GM23338 (cell line): ENCODE results near the gene ZNF483. TPM values are rescaled to one million over a fixed set of nuclear protein-coding genes. Genes with fewer than 3 reads are reported as not detected.

Source experiments
- ATAC-seq: fragments of 200-7000 bp; cut with Tn5 transposase; 3 replicates; pipeline ENCODE4 v1.9.1; 2020
- DNase-seq: peaks from one replicate; pipeline ENCODE4 v3.0.0-alpha.2; 2015; ENCODE audit warnings: low spot score
- H2AFZ ChIP-seq: fragments of 200-600 bp; sonication (generic); 2 replicates; pipeline ENCODE4 v1.8.0; 2016; ENCODE audit warnings: antibody characterized with exemption, mild to moderate bottlenecking, moderate library complexity
- H3F3A ChIP-seq: fragments of 200-600 bp; sonication (generic); replicated peaks from 2 replicates; pipeline ENCODE4 v1.8.0; 2017; ENCODE audit warnings: antibody characterized with exemption, mixed run types, low read depth
- H3K27ac ChIP-seq: fragments of 200-600 bp; sonication (generic); 2 replicates; pipeline ENCODE4 v1.6.1; 2016; ENCODE audit warnings: low read depth
- H3K27me3 ChIP-seq: fragments of 200-600 bp; sonication (generic); 2 replicates; pipeline ENCODE4 v1.8.0; 2016; ENCODE audit warnings: mild to moderate bottlenecking, mixed run types, moderate library complexity; ENCODE audit not compliant: insufficient read depth
- H3K36me3 ChIP-seq: fragments of 200-600 bp; sonication (generic); 2 replicates; pipeline ENCODE4 v1.8.0; 2016; ENCODE audit warnings: mild to moderate bottlenecking; ENCODE audit not compliant: insufficient read depth
- H3K4me1 ChIP-seq: fragments of 200-600 bp; sonication (generic); 2 replicates; pipeline ENCODE4 v1.8.0; 2016; ENCODE audit warnings: mild to moderate bottlenecking, moderate library complexity; ENCODE audit not compliant: insufficient read depth
- H3K4me2 ChIP-seq: fragments of 200-600 bp; sonication (generic); 2 replicates; pipeline ENCODE4 v1.7.1; 2017; ENCODE audit warnings: mixed run types
- H3K4me3 ChIP-seq: fragments of 200-600 bp; sonication (generic); 2 replicates; pipeline ENCODE4 v1.6.1; 2016; ENCODE audit warnings: mixed run types
- H3K79me2 ChIP-seq: fragments of 200-600 bp; sonication (generic); replicated peaks from 2 replicates; pipeline ENCODE4 v1.8.0; 2017; ENCODE audit warnings: mild to moderate bottlenecking; ENCODE audit not compliant: insufficient read depth
- H3K9me2 ChIP-seq: fragments of 200-600 bp; sonication (generic); 2 replicates; pipeline ENCODE4 v1.8.0; 2017; ENCODE audit not compliant: insufficient read depth
- H4K20me1 ChIP-seq: fragments of 200-600 bp; sonication (generic); replicated peaks from 2 replicates; pipeline ENCODE4 v1.8.0; 2017; ENCODE audit warnings: mild to moderate bottlenecking; ENCODE audit not compliant: insufficient read depth
- H3K27ac Mint-ChIP-seq: 2 replicates; pipeline ENCODE4 v1.8.0; 2020; ENCODE audit warnings: inconsistent platforms, mild to moderate bottlenecking, moderate library complexity, mixed read lengths
- H3K27me3 Mint-ChIP-seq: 3 replicates; pipeline ENCODE4 v1.8.0; 2022; ENCODE audit warnings: low read depth, mild to moderate bottlenecking, moderate library complexity, mixed read lengths, inconsistent platforms; ENCODE audit not compliant: insufficient read depth, poor library complexity
- H3K36me3 Mint-ChIP-seq: 3 replicates; pipeline ENCODE4 v1.8.0; 2021; ENCODE audit warnings: low read depth, mild to moderate bottlenecking, inconsistent platforms, moderate library complexity, mixed read lengths
- H3K4me1 Mint-ChIP-seq: 3 replicates; pipeline ENCODE4 v1.8.0; 2020; ENCODE audit warnings: mild to moderate bottlenecking, inconsistent platforms, mixed read lengths
- H3K4me3 Mint-ChIP-seq: 3 replicates; pipeline ENCODE4 v1.8.0; 2021; ENCODE audit warnings: moderate library complexity, mild to moderate bottlenecking, inconsistent platforms, mixed read lengths
- H3K9me3 Mint-ChIP-seq: 3 replicates; pipeline ENCODE4 v1.8.0; 2020; ENCODE audit warnings: moderate library complexity, mild to moderate bottlenecking, inconsistent platforms, mixed read lengths
- CREB1 ChIP-seq: fragments of 250-450 bp; sonication (Bioruptor Pico); IDR thresholded peaks from 2 replicates; pipeline ENCODE4 v1.5.0; 2020; ENCODE audit warnings: low read depth, mild to moderate bottlenecking, moderate library complexity
- CTCF ChIP-seq, 2 experiments: fragments of 200-600 bp in 1 of 2; sonication (generic) in 1 of 2; conservative IDR thresholded peaks; 2 replicates each; pipeline versions ENCODE4 v1.5.1 to v1.6.1; 2016 to 2017; ENCODE audit warnings: antibody characterized with exemption in 2 of 2, low read depth in 2 of 2, mild to moderate bottlenecking in 2 of 2, moderate library complexity in 1 of 2
- EZH2 ChIP-seq: fragments of 200-600 bp; sonication (generic); IDR thresholded peaks from one replicate; pipeline ENCODE4 v1.8.0; 2017; ENCODE audit warnings: antibody characterized with exemption, mild to moderate bottlenecking, low read depth; ENCODE audit not compliant: unreplicated experiment
- EZH2phosphoT487 ChIP-seq: fragments of 200-600 bp; sonication (generic); IDR thresholded peaks from one replicate; pipeline ENCODE4 v1.8.1; 2018; ENCODE audit warnings: antibody characterized with exemption; ENCODE audit not compliant: unreplicated experiment
- NANOG ChIP-seq: IDR thresholded peaks from 2 replicates; pipeline ENCODE4 v1.6.1; 2016; ENCODE audit warnings: antibody characterized with exemption, borderline replicate concordance
- POLR2AphosphoS5 ChIP-seq: IDR thresholded peaks from 2 replicates; pipeline ENCODE4 v1.6.1; 2016; ENCODE audit warnings: antibody characterized with exemption, low read depth
- REST ChIP-seq: IDR thresholded peaks from one replicate; pipeline ENCODE4 v1.6.1; 2018; ENCODE audit warnings: antibody characterized with exemption; ENCODE audit not compliant: unreplicated experiment
- STAT1 ChIP-seq: IDR thresholded peaks from one replicate; pipeline ENCODE4 v1.6.1; 2016; ENCODE audit warnings: antibody characterized with exemption; ENCODE audit not compliant: unreplicated experiment
- ZNF331 ChIP-seq: fragments of 250-450 bp; sonication (Bioruptor Pico); IDR thresholded peaks from 2 replicates; pipeline ENCODE4 v1.5.0; 2020; ENCODE audit warnings: low read depth, mild to moderate bottlenecking, moderate library complexity
- ZNF462 ChIP-seq: fragments of 250-450 bp; sonication (Bioruptor Pico); IDR thresholded peaks from 2 replicates; pipeline ENCODE4 v1.5.0; 2020; ENCODE audit warnings: mild to moderate bottlenecking, moderate library complexity
- polyA plus RNA-seq: library from polyadenylated mRNA; unstranded; fragments of >200 nt; fragmentation: Nextera tagmentation; extraction: Ambion mirVana; gene quantifications from 2 replicates; pipeline ENCODE4 v1.2.1, GENCODE V29; 2016
- total RNA-seq: library from RNA; depleted of rRNA; stranded (reverse); fragments of >200 nt; shearing (Covaris generic); gene quantifications from 2 replicates; pipeline ENCODE4 v1.2.3, GENCODE V29; 2014

ZNF483 gene
- total and polyA plus RNA-seq, 2 experiments from 2014 or later, result 9.7 to 112 TPM

GRCh38 chr9:111483439-111483857 is 41.5 kb upstream of the ZNF483 start (continued):
- no peak for TF ChIP-seq ZNF462 (CRISPR knock-in tag)
- TF ChIP-seq CREB1, result no peak
- TF ChIP-seq NANOG, result no peak

- ATAC-seq, result peak; percentile 73
- peaks cover 27% of the 10 kb centered on the region for H3K4me1 Mint-ChIP-seq
- H3K36me3 ChIP-seq, result no peaks in the 10 kb centered on the region
- H3K9me2 ChIP-seq, result no peaks in the 10 kb centered on the region
- no peaks in the 10 kb centered on the region for H3K27me3 ChIP-seq
- H4K20me1 ChIP-seq, result peaks cover 3% of the 10 kb centered on the region; the same call in 1 of the 2 replicates
- no peaks in the 10 kb centered on the region for H3K9me3 Mint-ChIP-seq
- H3K4me3 Mint-ChIP-seq, result peak within 1 kb of the TSS; percentile 86
- H3K27ac ChIP-seq, result peak within 1 kb of the TSS; percentile 69
- H3K4me1 ChIP-seq, result peaks cover 24% of the 10 kb centered on the region
- peaks cover 3% of the 10 kb centered on the region for H3K27me3 Mint-ChIP-seq
- H2AFZ ChIP-seq, result peak within 1 kb of the TSS; percentile 84
- DNase-seq, result peak; percentile 87
- peak within 1 kb of the TSS; percentile 81 for H3K4me2 ChIP-seq
- peaks cover 20% of the 10 kb centered on the region for H3F3A ChIP-seq
- H3K4me3 ChIP-seq, result peak within 1 kb of the TSS; percentile 99
- peaks cover 4% of the 10 kb centered on the region; the same call in 1 of the 3 replicates for H3K36me3 Mint-ChIP-seq
- TF ChIP-seq EZH2phosphoT487 (no peak), CTCF (conservative IDR thresholded peaks at IDR 0.05; ENCODE audit: low read depth in 2 of 2) (no peak), ZNF331 (CRISPR knock-in tag) (no peak), EZH2 (no peak), REST (no peak), STAT1 (no peak), POLR2AphosphoS5 (peak; percentile 61)
- H3K79me2 ChIP-seq, result peaks cover 46% of the 10 kb centered on the region
- peak within 1 kb of the TSS; percentile 64 for H3K27ac Mint-ChIP-seq
Measured at GRCh38 chr9:111483858-111484571, 41.0 kb upstream of the ZNF483 start, which contains the start of gene ECPAS. ECPAS (minus strand) TSS chr9:111484383; CDS start chr9:111472918, 11,465 bp downstream.
